Colonic mucosa (tissue), 4 donors: ENCODE measurements around the gene DNAJC9. TPM values are rescaled to one million over a fixed set of nuclear protein-coding genes. Genes with fewer than 3 reads are reported as not detected.

ENCODE experiments used
- DNase-seq: peaks from one replicate; pipeline ENCODE4 v3.0.0-alpha.2; 2020
- H3K27ac ChIP-seq: fragments of 200-600 bp; one replicate; pipeline ENCODE4 v1.8.0; 2021
- H3K27me3 ChIP-seq: fragments of 200-600 bp; one replicate; pipeline ENCODE4 v1.8.0; 2021
- H3K36me3 ChIP-seq: fragments of 200-600 bp; one replicate; pipeline ENCODE4 v1.8.0; 2021
- H3K4me1 ChIP-seq: fragments of 200-600 bp; one replicate; pipeline ENCODE4 v1.8.0; 2021; ENCODE audit warnings: mild to moderate bottlenecking
- H3K4me3 ChIP-seq: fragments of 200-600 bp; one replicate; pipeline ENCODE4 v1.8.0; 2021
- H3K9ac ChIP-seq, 2 donors: one replicate each; pipeline ENCODE4 v1.7.0; 2013; ENCODE audit warnings: control low read depth in 2 of 2, low read depth in 2 of 2, low read length in 2 of 2
- H3K9me3 ChIP-seq: fragments of 200-600 bp; one replicate; pipeline ENCODE4 v1.8.0; 2021
- intact Hi-C: fragments of 100-400 bp; cut with DNase I; formaldehyde crosslinking; loops from one replicate; pipeline ENCODE4 v1.14.1; 2022
- total RNA-seq, 2 donors: library from RNA; stranded (reverse); fragmentation: NEBNext Ultra II Directional in 1 of 2; extraction: Animal tissue kit (Norgen Biotek cat#: 25700) in 1 of 2; gene quantifications; one replicate each; pipeline ENCODE4 v1.2.1, GENCODE V29; 2021
- TF ChIP-seq, protein P1 (sequence below): fragments of 200-600 bp; IDR thresholded peaks from one replicate; pipeline ENCODE4 v1.8.0; 2022; ENCODE audit warnings: antibody characterized with exemption, mild to moderate bottlenecking
- donor health status: healthy.
- donor health status: DM: no; HTN: no; CAD: no.
- donor health status: DM: no; HTN: no; CAD: no.

DNAJC9 gene
- total RNA-seq, 2 donors from 2014 or later: 14.4 to 34.8 TPM

DNA sequence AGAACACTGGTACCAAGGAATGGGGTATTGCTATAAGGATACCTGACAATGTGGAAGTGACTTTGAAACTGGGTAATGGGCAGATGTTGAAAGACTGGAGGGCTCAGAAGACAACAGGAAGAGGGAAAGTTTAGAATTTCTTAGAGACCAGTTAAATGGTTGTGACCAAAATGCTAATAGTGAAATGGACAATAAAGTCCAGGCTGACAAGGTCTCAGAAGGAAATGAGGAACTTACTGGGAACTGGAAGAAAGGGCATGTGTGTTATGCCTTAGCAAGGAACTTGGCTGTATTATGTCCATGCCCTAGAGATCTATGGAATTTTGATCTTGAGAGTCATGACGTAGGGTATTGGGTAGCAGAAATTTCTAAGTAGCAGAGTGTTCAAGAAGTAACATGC is 41.2 kb downstream of the DNAJC9 start:
- no peak for DNase-seq
- H3K9ac ChIP-seq: no peak overlapping the region
- no peaks in the 10 kb centered on the region for H3K36me3 ChIP-seq
- intact Hi-C loops: no loop called here
- TF ChIP-seq, protein P1, sequence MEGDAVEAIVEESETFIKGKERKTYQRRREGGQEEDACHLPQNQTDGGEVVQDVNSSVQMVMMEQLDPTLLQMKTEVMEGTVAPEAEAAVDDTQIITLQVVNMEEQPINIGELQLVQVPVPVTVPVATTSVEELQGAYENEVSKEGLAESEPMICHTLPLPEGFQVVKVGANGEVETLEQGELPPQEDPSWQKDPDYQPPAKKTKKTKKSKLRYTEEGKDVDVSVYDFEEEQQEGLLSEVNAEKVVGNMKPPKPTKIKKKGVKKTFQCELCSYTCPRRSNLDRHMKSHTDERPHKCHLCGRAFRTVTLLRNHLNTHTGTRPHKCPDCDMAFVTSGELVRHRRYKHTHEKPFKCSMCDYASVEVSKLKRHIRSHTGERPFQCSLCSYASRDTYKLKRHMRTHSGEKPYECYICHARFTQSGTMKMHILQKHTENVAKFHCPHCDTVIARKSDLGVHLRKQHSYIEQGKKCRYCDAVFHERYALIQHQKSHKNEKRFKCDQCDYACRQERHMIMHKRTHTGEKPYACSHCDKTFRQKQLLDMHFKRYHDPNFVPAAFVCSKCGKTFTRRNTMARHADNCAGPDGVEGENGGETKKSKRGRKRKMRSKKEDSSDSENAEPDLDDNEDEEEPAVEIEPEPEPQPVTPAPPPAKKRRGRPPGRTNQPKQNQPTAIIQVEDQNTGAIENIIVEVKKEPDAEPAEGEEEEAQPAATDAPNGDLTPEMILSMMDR: no peak
- H3K27ac ChIP-seq: no peak overlapping the region
- no peaks in the 10 kb centered on the region for H3K27me3 ChIP-seq
- no peak overlapping the region for H3K4me3 ChIP-seq
- no peaks in the 10 kb centered on the region for H3K4me1 ChIP-seq
- no peaks in the 10 kb centered on the region for H3K9me3 ChIP-seq

DNA sequence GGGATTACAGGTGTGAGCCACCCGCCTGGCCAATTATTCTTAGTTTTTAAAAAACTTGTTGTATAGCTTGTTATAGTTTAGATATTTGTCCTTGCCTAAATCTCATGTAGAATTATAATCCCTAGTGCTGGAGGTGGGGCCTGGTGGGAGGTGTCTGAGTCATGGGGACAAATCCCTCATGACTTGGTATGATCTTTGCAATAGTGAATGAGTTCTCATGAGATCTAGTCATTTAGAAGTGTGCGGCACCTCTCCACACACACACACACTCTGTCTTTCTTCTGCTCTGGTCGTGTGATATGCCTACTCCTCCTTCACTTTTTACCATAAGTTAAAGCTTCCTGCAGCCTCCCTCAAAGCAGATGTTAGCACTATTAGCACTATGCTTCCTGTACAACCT is 42.0 kb downstream of the DNAJC9 start:
- Histone ChIP-seq H3K9me3 (no peaks in the 10 kb centered on the region), H3K9ac (no peak overlapping the region), H3K36me3 (no peaks in the 10 kb centered on the region), H3K27ac (no peak overlapping the region), H3K27me3 (no peaks in the 10 kb centered on the region), H3K4me3 (no peak overlapping the region), H3K4me1 (no peaks in the 10 kb centered on the region)
- TF ChIP-seq, protein P1: no peak
- DNase-seq: no peak
- intact Hi-C loops: no loop called here

Other genes starting within 250 kb of the DNAJC9 start
- 10 to 100 TPM; 31.4 to 85.1 TPM for gene P4HA1, start 150.4 kb downstream of the DNAJC9 start, total RNA-seq
- gene NUDT13, start 136.8 kb downstream of the DNAJC9 start, total RNA-seq: 1 to 10 TPM; 1.8 to 1.9 TPM
- gene ECD, start 79.2 kb downstream of the DNAJC9 start, total RNA-seq: 10 to 100 TPM; 17.1 to 18.2 TPM
- 10 to 100 TPM; 14.0 to 16.4 TPM for gene FAM149B1, start 79.1 kb downstream of the DNAJC9 start, total RNA-seq
- 100 to 1,000 TPM in 1 of 2 donors, 10 to 100 TPM in 1; 90.5 to 155 TPM for gene MRPS16, start 5.4 kb upstream of the DNAJC9 start, total RNA-seq
- gene CFAP70, start 111.6 kb upstream of the DNAJC9 start, total RNA-seq: under 1 TPM; 0.64 to 0.72 TPM
- 100 to 1,000 TPM; 120 to 133 TPM for gene ANXA7, start 166.8 kb upstream of the DNAJC9 start, total RNA-seq
- gene MSS51, start 186.3 kb upstream of the DNAJC9 start, total RNA-seq: 1 to 10 TPM; 1.4 TPM
- 10 to 100 TPM; 26.5 to 34.2 TPM for gene PPP3CB, start 248.8 kb upstream of the DNAJC9 start, total RNA-seq